Keratinocyte (primary cell): ENCODE measurements around the gene SVOP. TPM values are rescaled to one million over a fixed set of nuclear protein-coding genes. Genes with fewer than 3 reads are reported as not detected.

Source experiments
- DNase-seq: peaks from one replicate; pipeline ENCODE4 v3.0.0-alpha.2; 2011; ENCODE audit warnings: low read depth, missing footprints, low spot score
- FAIRE-seq: peaks from 2 replicates; lab custom pipeline; 2011; peaks lifted over from hg19 to GRCh38; lab: Jason Lieb, UNC
- H2AFZ ChIP-seq: 2 replicates; pipeline ENCODE4 v1.6.0; 2012; ENCODE audit warnings: low read length, control low read depth, inconsistent platforms; ENCODE audit not compliant: control insufficient read depth
- H3K27ac ChIP-seq: 2 replicates; pipeline ENCODE4 v1.5.1; 2011; ENCODE audit warnings: low read length; ENCODE audit not compliant: control insufficient read depth, insufficient read depth
- H3K27me3 ChIP-seq: 3 replicates; pipeline ENCODE4 v1.6.0; 2011; ENCODE audit warnings: low read length; ENCODE audit not compliant: control insufficient read depth, insufficient read depth; ENCODE audit errors: extremely low read depth
- H3K36me3 ChIP-seq, 2 experiments: 2 replicates in 1 of 2; 3 replicates in 1 of 2; pipeline ENCODE4 v1.5.1; 2011; ENCODE audit warnings: low read length in 2 of 2, mild to moderate bottlenecking in 1 of 2; ENCODE audit not compliant: control insufficient read depth in 2 of 2, insufficient read depth in 2 of 2; ENCODE audit errors: extremely low read depth in 1 of 2
- H3K4me1 ChIP-seq: 3 replicates; pipeline ENCODE4 v1.5.1; 2011; ENCODE audit warnings: low read length; ENCODE audit not compliant: control insufficient read depth, insufficient read depth; ENCODE audit errors: extremely low read depth
- H3K4me2 ChIP-seq: 3 replicates; pipeline ENCODE4 v1.6.0; 2011; ENCODE audit warnings: low read depth, low read length; ENCODE audit not compliant: control insufficient read depth, insufficient read depth; ENCODE audit errors: extremely low read depth
- H3K4me3 ChIP-seq, 3 experiments: fragments of 200-600 bp in 1 of 3; sonication (generic) in 1 of 3; 2 replicates in 2 of 3; 3 replicates in 1 of 3; pipeline ENCODE4 v1.5.1; 2011 to 2016; ENCODE audit warnings: low read length in 3 of 3, mild to moderate bottlenecking in 3 of 3, control low read depth in 2 of 3, inconsistent platforms in 1 of 3, low read depth in 1 of 3, mixed read lengths in 1 of 3, mixed run types in 1 of 3, moderate library complexity in 1 of 3; ENCODE audit not compliant: control insufficient read depth in 2 of 3, insufficient read depth in 2 of 3; ENCODE audit errors: extremely low read depth in 1 of 3
- H3K79me2 ChIP-seq: 2 replicates; pipeline ENCODE4 v1.6.0; 2012; ENCODE audit warnings: low read length; ENCODE audit not compliant: control insufficient read depth, insufficient read depth
- H3K9ac ChIP-seq: 3 replicates; pipeline ENCODE4 v1.6.0; 2011; ENCODE audit warnings: low read length; ENCODE audit not compliant: control insufficient read depth, insufficient read depth; ENCODE audit errors: extremely low read depth
- H3K9me1 ChIP-seq: 3 replicates; pipeline ENCODE4 v1.6.0; 2011; ENCODE audit warnings: low read length; ENCODE audit not compliant: control insufficient read depth, insufficient read depth; ENCODE audit errors: extremely low read depth
- H3K9me3 ChIP-seq: 2 replicates; pipeline ENCODE4 v1.5.1; 2012; ENCODE audit warnings: low read depth, low read length; ENCODE audit not compliant: control insufficient read depth
- H4K20me1 ChIP-seq: 3 replicates; pipeline ENCODE4 v1.6.0; 2011; ENCODE audit warnings: low read length; ENCODE audit not compliant: control insufficient read depth, insufficient read depth; ENCODE audit errors: extremely low read depth
- CTCF ChIP-seq, 3 experiments: IDR thresholded peaks in 1 of 3; conservative IDR thresholded peaks in 1 of 3; optimal IDR thresholded peaks in 1 of 3; 2 replicates in 2 of 3; 3 replicates in 1 of 3; pipeline versions ENCODE3 to v1.5.1; 2011; ENCODE audit warnings: low read length in 3 of 3, mild to moderate bottlenecking in 3 of 3, moderate library complexity in 2 of 3, control low read depth in 1 of 3, inconsistent platforms in 1 of 3; ENCODE audit not compliant: insufficient read depth in 2 of 3; ENCODE audit errors: extremely low read depth in 1 of 3
- EZH2 ChIP-seq: IDR thresholded peaks from one replicate; pipeline ENCODE4 v1.6.1; 2012; ENCODE audit warnings: inconsistent platforms, mild to moderate bottlenecking, low read length, moderate library complexity
- dilution Hi-C: fragments of 300-500 bp; cut with MboI; formaldehyde crosslinking; loops from one replicate; pipeline ENCODE4 v1.7.0; 2020; ENCODE audit warnings: low sequenced_read_pairs; ENCODE audit not compliant: extremely low pct_ligation_motif_present
- polyA plus RNA-seq, 5 experiments: library from polyadenylated mRNA; depleted of rRNA in 3 of 5; stranded (reverse) in 3 of 5; stranded (forward) in 1 of 5; unstranded in 1 of 5; fragments of >200 nt; gene quantifications; 1 replicate in 1 of 5; 2 replicates in 3 of 5; 3 replicates in 1 of 5; pipeline versions ENCODE4 v1.2.1 to v1.2.3, GENCODE V29; 2011 to 2012; ENCODE audit warnings: missing spikeins in 2 of 5, low read depth in 1 of 5, low replicate concordance in 1 of 5

Gene SVOP
- polyA plus RNA-seq, 1 donor (not counting 4 experiments of a cell fraction or from before 2014, with no cell fraction given): not detected

GRCh38 chr12:108933949-108934348 is 86.9 kb downstream of the SVOP start:
- Histone ChIP-seq H3K9me3 (no peaks in the 10 kb centered on the region), H3K9ac (no peak overlapping the region), H2AFZ (no peak overlapping the region), H3K79me2 (no peaks in the 10 kb centered on the region), H3K4me2 (no peak overlapping the region), H3K27me3 (peaks cover 5% of the 10 kb centered on the region), H3K4me3 (no peak overlapping the region), H3K9me1 (no peaks in the 10 kb centered on the region), H3K36me3 (no peaks in the 10 kb centered on the region), H4K20me1 (no peaks in the 10 kb centered on the region), H3K4me1 (no peaks in the 10 kb centered on the region), H3K27ac (no peak overlapping the region)
- FAIRE-seq: no peak
- TF ChIP-seq EZH2: no peak
- no peak for TF ChIP-seq CTCF (optimal IDR thresholded peaks at IDR 0.05 in 1 of 3, IDR thresholded peaks at IDR 0.05 in 1 of 3, conservative IDR thresholded peaks at IDR 0.05 in 1 of 3; ENCODE audit: extremely low read depth in 1 of 3, insufficient read depth in 2 of 3, low read length in 3 of 3)
- dilution Hi-C loops: no loop called here
- no peak for DNase-seq

GRCh38 chr12:108930756-108931155 is 90.1 kb downstream of the SVOP start:
- no peaks in the 10 kb centered on the region for H3K4me1 ChIP-seq
- DNase-seq (no peak), FAIRE-seq (no peak)
- no peak overlapping the region for H3K4me2 ChIP-seq
- H3K9me1 ChIP-seq: no peaks in the 10 kb centered on the region
- no peaks in the 10 kb centered on the region for H3K79me2 ChIP-seq
- H3K27ac ChIP-seq: no peak overlapping the region
- H2AFZ ChIP-seq: no peak overlapping the region
- H3K36me3 ChIP-seq: no peaks in the 10 kb centered on the region
- H4K20me1 ChIP-seq: no peaks in the 10 kb centered on the region
- dilution Hi-C loops: no loop called here
- TF ChIP-seq EZH2: no peak
- TF ChIP-seq CTCF (optimal IDR thresholded peaks at IDR 0.05 in 1 of 3, IDR thresholded peaks at IDR 0.05 in 1 of 3, conservative IDR thresholded peaks at IDR 0.05 in 1 of 3; ENCODE audit: extremely low read depth in 1 of 3, insufficient read depth in 2 of 3, low read length in 3 of 3): no peak
- no peaks in the 10 kb centered on the region for H3K27me3 ChIP-seq
- no peaks in the 10 kb centered on the region for H3K9me3 ChIP-seq
- H3K9ac ChIP-seq: no peak overlapping the region
- no peak overlapping the region for H3K4me3 ChIP-seq
